ENCODE results near the gene SSMEM1.

GRCh38 chr7:130160455-130160854 lies 47.2 kb upstream of the SSMEM1 start:
- TF ChIP-seq CTCF (conservative IDR thresholded peaks at IDR 0.05; ENCODE audit: low read length) (no peak), EZH2phosphoT487 (IDR thresholded peaks at IDR 0.05; ENCODE audit: borderline replicate concordance, low read depth, low read length) (no peak)
